Measurements from ENCODE around the gene INTS11. TPM values are rescaled to one million over a fixed set of nuclear protein-coding genes. Genes with fewer than 3 reads are reported as not detected.
A peak's percentile ranks its signal among the peaks of the same experiment; 100 is the strongest.

Gene INTS11
- total and polyA plus RNA-seq, 2 of the 13 experiments (the other 11 are each of a cell fraction or from before 2014, with no cell fraction given): 52.8 to 94.8 TPM

DNA sequence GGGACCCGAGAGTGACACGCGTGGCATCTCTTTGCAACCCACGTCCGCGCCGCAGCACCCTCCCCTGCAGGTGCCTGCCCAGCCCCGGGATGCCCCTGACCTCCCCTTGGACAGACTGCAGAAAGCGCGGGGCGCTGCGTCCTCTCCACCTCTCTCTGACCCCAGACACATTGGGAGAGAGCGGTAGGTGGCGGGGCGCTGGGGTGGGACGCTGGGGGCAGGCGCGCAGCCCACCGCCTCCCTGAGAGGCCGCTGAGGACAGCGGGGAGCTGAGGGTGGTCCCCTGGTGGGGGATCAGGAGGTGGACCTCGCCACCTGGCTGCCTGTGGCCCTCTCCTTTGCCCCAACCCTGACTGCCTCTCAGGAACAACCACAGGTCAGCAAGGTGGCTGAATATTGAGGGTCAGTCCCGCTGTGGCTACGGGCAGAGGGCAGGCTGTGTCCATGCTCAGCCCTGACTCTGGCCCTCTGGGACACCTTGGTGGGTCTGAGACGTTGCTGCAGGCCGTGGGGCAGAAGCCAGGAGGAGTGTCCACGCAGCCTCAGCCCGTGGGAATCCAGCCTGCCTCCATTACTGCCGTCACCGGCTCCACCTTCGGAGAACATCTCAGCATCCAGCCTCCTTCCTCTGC is 50.0 kb downstream of the INTS11 start (continued):
- TF ChIP-seq, protein P1, sequence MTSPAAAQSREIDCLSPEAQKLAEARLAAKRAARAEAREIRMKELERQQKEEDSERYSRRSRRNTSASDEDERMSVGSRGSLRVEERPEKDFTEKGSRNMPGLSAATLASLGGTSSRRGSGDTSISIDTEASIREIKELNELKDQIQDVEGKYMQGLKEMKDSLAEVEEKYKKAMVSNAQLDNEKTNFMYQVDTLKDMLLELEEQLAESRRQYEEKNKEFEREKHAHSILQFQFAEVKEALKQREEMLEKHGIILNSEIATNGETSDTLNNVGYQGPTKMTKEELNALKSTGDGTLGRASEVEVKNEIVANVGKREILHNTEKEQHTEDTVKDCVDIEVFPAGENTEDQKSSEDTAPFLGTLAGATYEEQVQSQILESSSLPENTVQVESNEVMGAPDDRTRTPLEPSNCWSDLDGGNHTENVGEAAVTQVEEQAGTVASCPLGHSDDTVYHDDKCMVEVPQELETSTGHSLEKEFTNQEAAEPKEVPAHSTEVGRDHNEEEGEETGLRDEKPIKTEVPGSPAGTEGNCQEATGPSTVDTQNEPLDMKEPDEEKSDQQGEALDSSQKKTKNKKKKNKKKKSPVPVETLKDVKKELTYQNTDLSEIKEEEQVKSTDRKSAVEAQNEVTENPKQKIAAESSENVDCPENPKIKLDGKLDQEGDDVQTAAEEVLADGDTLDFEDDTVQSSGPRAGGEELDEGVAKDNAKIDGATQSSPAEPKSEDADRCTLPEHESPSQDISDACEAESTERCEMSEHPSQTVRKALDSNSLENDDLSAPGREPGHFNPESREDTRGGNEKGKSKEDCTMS (CRISPR knock-in tag; conservative IDR thresholded peaks at IDR 0.05): no peak
- TF ChIP-seq ARID2 (CRISPR knock-in tag; IDR thresholded peaks at IDR 0.05; ENCODE audit: borderline replicate concordance) (0 out of 2 replicates have a peak, but pooled peaks have one; percentile 36), MTF1 (CRISPR knock-in tag; IDR thresholded peaks at IDR 0.05) (no peak), ZNF441 (CRISPR knock-in tag; IDR thresholded peaks at IDR 0.05; ENCODE audit: borderline replicate concordance) (0 out of 2 replicates have a peak, but pooled peaks have one; percentile 6), NKX3-1 (CRISPR knock-in tag; IDR thresholded peaks at IDR 0.05) (no peak), SMAD1 (CRISPR knock-in tag; IDR thresholded peaks at IDR 0.05; ENCODE audit: borderline replicate concordance, low read depth) (no peak), ZIK1 (CRISPR knock-in tag; IDR thresholded peaks at IDR 0.05; ENCODE audit: borderline replicate concordance, low read depth) (no peak), ASH2L (IDR thresholded peaks at IDR 0.05; ENCODE audit: insufficient read length, low read depth, low read length) (no peak), ZNF660 (CRISPR knock-in tag; IDR thresholded peaks at IDR 0.05; ENCODE audit: borderline replicate concordance, low read depth) (no peak), POLR2G (IDR thresholded peaks at IDR 0.05; ENCODE audit: low read depth, low read length) (no peak), GFI1 (CRISPR knock-in tag; IDR thresholded peaks at IDR 0.05; ENCODE audit: borderline replicate concordance) (no peak), TEAD2 (CRISPR knock-in tag; IDR thresholded peaks at IDR 0.05) (no peak), ZNF598 (CRISPR knock-in tag; IDR thresholded peaks at IDR 0.05; ENCODE audit: borderline replicate concordance) (0 out of 2 replicates have a peak, but pooled peaks have one; percentile 46), ZSCAN20 (CRISPR knock-in tag; IDR thresholded peaks at IDR 0.05; ENCODE audit: borderline replicate concordance) (no peak)
- TF ChIP-seq, protein P2, sequence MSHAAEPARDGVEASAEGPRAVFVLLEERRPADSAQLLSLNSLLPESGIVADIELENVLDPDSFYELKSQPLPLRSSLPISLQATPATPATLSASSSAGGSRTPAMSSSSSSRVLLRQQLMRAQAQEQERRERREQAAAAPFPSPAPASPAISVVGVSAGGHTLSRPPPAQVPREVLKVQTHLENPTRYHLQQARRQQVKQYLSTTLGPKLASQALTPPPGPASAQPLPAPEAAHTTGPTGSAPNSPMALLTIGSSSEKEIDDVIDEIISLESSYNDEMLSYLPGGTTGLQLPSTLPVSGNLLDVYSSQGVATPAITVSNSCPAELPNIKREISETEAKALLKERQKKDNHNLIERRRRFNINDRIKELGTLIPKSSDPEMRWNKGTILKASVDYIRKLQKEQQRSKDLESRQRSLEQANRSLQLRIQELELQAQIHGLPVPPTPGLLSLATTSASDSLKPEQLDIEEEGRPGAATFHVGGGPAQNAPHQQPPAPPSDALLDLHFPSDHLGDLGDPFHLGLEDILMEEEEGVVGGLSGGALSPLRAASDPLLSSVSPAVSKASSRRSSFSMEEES (CRISPR knock-in tag; IDR thresholded peaks at IDR 0.05): no peak
- TF ChIP-seq, protein P3, sequence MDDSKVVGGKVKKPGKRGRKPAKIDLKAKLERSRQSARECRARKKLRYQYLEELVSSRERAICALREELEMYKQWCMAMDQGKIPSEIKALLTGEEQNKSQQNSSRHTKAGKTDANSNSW (CRISPR knock-in tag; IDR thresholded peaks at IDR 0.05; ENCODE audit: borderline replicate concordance): no peak
- TF ChIP-seq, protein P4, sequence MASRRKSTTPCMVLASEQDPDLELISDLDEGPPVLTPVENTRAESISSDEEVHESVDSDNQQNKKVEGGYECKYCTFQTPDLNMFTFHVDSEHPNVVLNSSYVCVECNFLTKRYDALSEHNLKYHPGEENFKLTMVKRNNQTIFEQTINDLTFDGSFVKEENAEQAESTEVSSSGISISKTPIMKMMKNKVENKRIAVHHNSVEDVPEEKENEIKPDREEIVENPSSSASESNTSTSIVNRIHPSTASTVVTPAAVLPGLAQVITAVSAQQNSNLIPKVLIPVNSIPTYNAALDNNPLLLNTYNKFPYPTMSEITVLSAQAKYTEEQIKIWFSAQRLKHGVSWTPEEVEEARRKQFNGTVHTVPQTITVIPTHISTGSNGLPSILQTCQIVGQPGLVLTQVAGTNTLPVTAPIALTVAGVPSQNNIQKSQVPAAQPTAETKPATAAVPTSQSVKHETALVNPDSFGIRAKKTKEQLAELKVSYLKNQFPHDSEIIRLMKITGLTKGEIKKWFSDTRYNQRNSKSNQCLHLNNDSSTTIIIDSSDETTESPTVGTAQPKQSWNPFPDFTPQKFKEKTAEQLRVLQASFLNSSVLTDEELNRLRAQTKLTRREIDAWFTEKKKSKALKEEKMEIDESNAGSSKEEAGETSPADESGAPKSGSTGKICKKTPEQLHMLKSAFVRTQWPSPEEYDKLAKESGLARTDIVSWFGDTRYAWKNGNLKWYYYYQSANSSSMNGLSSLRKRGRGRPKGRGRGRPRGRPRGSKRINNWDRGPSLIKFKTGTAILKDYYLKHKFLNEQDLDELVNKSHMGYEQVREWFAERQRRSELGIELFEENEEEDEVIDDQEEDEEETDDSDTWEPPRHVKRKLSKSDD (CRISPR knock-in tag; IDR thresholded peaks at IDR 0.05; ENCODE audit: low read depth): peak; percentile 23; the same call in 1 of the 2 replicates
- TF ChIP-seq, protein P5, sequence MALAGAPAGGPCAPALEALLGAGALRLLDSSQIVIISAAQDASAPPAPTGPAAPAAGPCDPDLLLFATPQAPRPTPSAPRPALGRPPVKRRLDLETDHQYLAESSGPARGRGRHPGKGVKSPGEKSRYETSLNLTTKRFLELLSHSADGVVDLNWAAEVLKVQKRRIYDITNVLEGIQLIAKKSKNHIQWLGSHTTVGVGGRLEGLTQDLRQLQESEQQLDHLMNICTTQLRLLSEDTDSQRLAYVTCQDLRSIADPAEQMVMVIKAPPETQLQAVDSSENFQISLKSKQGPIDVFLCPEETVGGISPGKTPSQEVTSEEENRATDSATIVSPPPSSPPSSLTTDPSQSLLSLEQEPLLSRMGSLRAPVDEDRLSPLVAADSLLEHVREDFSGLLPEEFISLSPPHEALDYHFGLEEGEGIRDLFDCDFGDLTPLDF (CRISPR knock-in tag; IDR thresholded peaks at IDR 0.05): no peak
- TF ChIP-seq, protein P6, sequence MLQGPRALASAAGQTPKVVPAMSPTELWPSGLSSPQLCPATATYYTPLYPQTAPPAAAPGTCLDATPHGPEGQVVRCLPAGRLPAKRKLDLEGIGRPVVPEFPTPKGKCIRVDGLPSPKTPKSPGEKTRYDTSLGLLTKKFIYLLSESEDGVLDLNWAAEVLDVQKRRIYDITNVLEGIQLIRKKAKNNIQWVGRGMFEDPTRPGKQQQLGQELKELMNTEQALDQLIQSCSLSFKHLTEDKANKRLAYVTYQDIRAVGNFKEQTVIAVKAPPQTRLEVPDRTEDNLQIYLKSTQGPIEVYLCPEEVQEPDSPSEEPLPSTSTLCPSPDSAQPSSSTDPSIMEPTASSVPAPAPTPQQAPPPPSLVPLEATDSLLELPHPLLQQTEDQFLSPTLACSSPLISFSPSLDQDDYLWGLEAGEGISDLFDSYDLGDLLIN (CRISPR knock-in tag; IDR thresholded peaks at IDR 0.05; ENCODE audit: borderline replicate concordance): no peak
